ES-I3 (cell line): Measurements from ENCODE around the gene ABCA2.
"Not testable (repeated sequence)": the region's sequence is repeated elsewhere in the genome, so short reads cannot be mapped to it uniquely, and the experiment has no call there.

Source experiments
- H3K36me3 ChIP-seq: 2 replicates; pipeline ENCODE4 v1.6.1; 2013; ENCODE audit warnings: mild to moderate bottlenecking, low read length, control low read depth, moderate library complexity; ENCODE audit not compliant: insufficient read depth
- H3K4me1 ChIP-seq: 2 replicates; pipeline ENCODE4 v1.6.1; 2013; ENCODE audit warnings: mild to moderate bottlenecking, control low read depth, low read length; ENCODE audit not compliant: insufficient read depth
- H3K9ac ChIP-seq: 2 replicates; pipeline ENCODE4 v1.6.1; 2013; ENCODE audit warnings: low read depth, mild to moderate bottlenecking, low read length, moderate library complexity
- H3K9me3 ChIP-seq: 2 replicates; pipeline ENCODE4 v1.6.1; 2013; ENCODE audit warnings: mild to moderate bottlenecking, low read length, moderate library complexity; ENCODE audit not compliant: control insufficient read depth, insufficient read depth

The ABCA2 gene

DNA sequence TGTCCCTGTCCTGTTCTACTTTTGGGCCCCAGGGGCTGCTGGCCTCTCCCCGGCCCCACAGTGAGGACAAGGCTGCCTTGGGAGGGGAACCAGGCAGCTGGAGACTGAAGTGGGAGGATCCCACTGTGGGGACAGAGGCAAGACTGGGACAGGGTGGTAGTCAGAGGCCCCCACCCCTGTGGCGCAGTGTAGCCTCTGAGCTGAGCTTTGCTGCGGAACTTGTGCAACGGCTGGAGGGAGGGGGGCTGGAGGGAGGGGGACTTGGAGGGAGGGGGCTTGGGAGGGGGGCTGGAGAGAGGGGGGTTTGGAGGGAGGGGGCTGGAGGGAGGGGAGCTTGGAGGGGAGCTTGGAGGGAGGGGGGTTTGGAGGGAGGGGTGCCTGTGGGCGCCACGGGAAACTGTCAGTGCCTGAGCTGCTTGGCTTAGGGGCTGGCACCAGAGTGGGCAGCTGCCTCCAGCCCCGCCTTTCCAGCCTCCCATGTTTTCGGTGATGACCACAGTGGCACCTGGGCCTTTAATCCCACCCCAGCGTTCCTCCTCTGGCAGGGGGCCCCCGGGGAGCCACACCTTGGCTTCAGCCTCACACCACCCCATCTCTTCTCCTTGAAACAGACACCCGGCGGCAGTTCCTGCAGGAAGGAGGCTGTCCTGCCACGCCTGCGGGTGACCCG, 6.1 kb upstream of the ABCA2 start:
- no peak overlapping the region for H3K9ac ChIP-seq

DNA sequence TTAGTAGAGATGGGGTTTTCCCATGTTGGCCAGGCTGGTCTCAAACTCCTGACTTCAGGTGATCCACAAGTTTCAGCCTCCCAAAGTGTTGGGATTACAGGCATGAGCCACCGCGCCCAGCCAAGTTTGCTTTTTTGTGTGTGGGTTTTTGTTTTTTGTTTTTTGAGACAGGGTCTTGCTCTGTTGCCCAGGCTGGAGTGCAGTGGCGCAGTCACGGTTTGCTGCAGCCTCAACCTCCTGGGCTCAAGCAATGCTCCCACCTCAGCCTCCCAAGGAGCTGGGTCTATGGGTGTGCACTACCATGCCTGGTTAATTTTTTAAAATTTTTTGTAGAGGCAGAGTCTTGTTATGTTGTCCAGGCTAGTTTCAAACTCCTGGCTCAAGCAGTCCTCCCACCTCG, 5.4 kb upstream of the ABCA2 start:
- H3K9me3 ChIP-seq, H3K9ac ChIP-seq, H3K36me3 ChIP-seq, H3K4me1 ChIP-seq: not testable (repeated sequence)

More for the DNA sequence above, 6.1 kb upstream of the ABCA2 start:
- Histone ChIP-seq H3K9me3 (no peaks in the 10 kb centered on the region), H3K4me1 (no peaks in the 10 kb centered on the region), H3K36me3 (no peaks in the 10 kb centered on the region)

DNA sequence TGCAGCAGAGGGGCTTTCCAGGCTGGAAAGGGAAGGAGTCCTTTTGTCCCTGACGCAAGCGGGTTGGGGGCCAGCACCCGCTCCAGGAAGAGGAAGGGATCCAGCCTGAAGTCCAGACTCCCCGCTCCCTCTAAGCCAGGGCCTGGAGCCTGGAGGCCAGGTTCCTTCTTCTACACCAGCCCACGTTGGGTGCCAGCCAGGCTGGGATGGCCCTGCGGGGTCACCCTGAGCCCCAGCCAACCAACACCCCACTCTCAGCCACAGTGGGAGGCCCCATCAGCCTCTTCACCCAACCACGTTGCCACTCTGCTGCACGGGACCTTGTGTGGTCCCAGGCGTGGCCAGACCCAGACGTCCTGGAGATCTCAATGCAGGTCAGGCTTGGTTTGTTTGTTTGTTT, 4.8 kb upstream of the ABCA2 start:
- Histone ChIP-seq H3K36me3 (no peaks in the 10 kb centered on the region), H3K9me3 (no peaks in the 10 kb centered on the region), H3K4me1 (no peaks in the 10 kb centered on the region; the same call in 1 of the 2 replicates), H3K9ac (no peak overlapping the region)

DNA sequence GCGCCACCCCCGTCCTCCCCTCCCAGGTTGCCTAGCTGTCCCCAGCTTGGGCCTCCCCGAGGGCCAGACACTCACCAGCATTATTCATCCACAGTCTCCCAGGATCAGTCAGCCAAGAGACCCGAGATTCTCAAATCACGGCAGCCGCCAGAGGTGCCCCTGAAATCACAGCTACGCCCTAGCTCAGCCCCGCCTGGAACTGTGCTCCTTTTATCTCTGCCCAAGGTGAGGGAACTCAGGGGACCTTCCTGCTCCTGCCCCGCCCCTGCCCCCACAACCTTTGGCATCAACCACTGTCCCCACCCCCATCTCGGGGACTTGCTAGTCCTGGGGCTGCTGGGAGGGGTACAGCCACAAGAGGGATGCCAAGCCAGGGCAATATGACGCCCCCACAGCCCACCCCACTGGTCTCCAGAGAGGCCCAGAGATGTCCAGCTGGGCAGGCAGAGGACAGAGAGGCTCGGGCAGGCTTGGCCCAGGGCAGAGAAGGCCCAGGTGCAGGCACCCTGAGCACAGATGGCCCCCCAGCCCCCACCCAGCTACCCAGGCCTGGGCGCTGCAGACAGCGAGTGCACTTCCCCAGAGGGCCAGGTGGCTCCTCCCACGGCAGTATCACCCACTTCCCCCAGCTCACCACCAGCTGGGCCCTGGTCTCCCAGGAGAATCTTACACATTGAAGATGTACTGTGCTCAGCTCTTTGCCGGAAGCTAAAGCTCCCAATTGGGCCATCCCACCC, 4.0 kb upstream of the ABCA2 start, which contains the start of gene FUT7:
Gene FUT7 (minus strand): TSS at position 185 of the 737 bp plus-strand sequence. CDS start 97 bp downstream, at position 88.
- H3K9me3 ChIP-seq = no peaks in the 10 kb centered on the region
- H3K4me1 ChIP-seq = no peaks in the 10 kb centered on the region; the same call in 1 of the 2 replicates
- no peaks in the 10 kb centered on the region for H3K36me3 ChIP-seq
- no peak within 1 kb of the TSS for H3K9ac ChIP-seq

DNA sequence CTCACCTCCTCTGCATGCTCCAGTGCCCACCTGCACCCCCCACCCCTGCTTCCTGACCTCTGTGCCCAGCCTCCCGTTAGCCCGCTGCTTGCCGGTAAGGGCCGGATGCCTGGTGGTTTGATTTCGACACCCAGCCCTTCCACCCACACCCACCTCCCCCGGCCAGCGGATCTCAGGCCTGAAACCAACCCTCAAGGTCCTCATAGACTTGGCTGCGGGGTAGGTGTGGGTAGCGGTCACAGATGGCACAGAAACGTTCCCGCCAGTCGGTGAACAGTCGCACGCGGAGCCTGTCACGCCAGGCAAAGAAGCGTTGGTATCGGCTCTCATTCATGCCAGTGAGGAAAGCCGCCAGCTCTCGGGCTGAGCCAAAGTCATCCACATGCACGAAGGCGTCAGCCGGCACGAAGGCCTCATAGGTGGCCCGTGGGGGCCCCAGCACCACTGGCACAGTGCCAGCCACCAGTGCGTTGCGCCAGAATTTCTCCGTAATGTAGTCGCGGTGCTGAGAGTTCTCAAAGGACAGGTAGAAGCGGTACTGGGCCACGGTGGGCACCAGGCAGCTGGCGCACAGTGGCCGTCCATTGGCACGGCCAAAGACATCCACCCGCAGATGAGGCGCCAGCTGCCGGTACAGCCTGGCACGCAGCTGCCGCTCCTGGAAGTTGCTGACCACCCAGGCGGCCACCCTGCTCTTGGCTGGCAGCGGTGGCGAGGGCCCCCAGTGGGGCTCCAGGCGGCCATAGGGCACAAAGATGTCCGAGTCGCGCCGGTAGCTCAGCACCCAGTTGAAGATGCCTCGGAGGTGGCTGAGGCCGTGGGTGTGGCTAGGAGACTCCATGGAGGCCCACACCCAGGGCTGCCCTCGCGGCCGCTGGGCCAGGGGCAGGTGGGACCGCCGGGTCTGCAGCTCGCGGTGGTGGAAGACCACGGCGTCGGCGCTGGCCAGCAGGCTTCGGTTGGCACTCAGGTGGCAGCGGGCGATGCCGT, 2.8 kb upstream of the ABCA2 start:
- Histone ChIP-seq H3K4me1 (no peaks in the 10 kb centered on the region; the same call in 1 of the 2 replicates), H3K9ac (no peak overlapping the region), H3K9me3 (no peaks in the 10 kb centered on the region), H3K36me3 (no peaks in the 10 kb centered on the region)

DNA sequence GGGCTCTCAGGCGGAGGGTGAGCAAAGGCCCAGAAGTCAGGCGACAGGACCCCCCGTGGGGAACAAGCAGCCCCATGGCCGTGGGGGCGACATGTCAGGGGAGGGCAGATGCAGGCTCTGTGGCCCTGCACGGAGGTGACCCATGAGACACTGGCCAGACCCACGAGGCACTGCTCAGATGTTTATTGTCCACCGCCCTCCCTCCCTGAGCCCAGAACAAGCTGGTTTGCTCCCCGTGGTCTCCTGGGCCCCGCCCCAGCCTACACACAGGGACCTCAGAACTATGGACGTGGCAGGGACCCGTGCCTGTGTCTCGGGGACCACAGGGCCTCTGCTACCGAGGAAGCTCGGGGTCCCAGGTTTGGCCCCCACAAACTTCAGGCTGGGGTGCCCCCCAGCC, 2.0 kb upstream of the ABCA2 start:
- no peaks in the 10 kb centered on the region for H3K9me3 ChIP-seq
- no peak overlapping the region for H3K9ac ChIP-seq
- H3K36me3 ChIP-seq = no peaks in the 10 kb centered on the region
- no peaks in the 10 kb centered on the region; the same call in 1 of the 2 replicates for H3K4me1 ChIP-seq

DNA sequence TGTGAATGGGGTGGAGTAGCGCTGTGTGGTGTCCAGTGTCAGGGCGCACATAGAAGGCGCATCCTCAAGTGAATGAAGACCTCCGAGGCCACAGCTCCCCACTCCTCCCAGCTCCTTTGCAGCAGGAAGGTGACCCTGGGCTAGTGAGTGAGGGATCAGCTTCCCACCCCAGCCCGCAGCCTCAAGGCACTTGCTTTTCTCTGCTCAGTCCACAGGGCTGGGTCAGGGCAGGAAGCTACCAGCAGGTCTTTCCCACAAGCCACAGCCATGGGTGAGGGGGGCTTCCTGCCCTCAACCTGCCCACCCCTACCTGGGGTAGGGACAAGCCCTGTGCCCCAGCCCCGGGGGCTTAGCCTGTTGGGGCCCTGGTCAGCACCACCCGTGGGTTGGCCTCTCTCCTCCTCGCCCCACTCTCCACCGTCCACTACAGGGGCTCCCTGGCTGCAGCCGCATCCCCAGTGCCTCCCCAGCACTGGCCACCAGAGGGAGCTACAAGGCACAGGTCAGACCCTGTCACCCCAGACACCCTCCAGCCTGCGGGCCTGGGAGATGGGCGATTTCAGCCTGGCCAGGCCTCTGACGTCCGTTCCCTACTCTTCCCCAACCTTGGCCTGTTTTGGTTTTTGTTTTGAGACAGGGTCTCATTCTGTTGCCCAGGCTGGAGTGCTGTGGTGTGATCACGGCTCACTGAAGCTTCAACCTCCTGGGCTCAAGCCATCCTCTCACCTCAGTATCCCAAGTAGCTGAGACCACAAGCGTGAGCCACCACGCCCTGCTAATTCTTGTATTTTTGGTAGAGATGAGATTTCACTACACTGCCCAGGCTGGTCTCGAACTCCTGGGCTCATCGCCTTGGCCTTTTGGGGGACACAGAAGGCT, 1.3 kb upstream of the ABCA2 start:
- H3K4me1 ChIP-seq = no peaks in the 10 kb centered on the region; the same call in 1 of the 2 replicates
- H3K9me3 ChIP-seq = no peaks in the 10 kb centered on the region
- no peaks in the 10 kb centered on the region for H3K36me3 ChIP-seq
- peak overlapping the region; percentile 61; the same call in 1 of the 2 replicates for H3K9ac ChIP-seq

DNA sequence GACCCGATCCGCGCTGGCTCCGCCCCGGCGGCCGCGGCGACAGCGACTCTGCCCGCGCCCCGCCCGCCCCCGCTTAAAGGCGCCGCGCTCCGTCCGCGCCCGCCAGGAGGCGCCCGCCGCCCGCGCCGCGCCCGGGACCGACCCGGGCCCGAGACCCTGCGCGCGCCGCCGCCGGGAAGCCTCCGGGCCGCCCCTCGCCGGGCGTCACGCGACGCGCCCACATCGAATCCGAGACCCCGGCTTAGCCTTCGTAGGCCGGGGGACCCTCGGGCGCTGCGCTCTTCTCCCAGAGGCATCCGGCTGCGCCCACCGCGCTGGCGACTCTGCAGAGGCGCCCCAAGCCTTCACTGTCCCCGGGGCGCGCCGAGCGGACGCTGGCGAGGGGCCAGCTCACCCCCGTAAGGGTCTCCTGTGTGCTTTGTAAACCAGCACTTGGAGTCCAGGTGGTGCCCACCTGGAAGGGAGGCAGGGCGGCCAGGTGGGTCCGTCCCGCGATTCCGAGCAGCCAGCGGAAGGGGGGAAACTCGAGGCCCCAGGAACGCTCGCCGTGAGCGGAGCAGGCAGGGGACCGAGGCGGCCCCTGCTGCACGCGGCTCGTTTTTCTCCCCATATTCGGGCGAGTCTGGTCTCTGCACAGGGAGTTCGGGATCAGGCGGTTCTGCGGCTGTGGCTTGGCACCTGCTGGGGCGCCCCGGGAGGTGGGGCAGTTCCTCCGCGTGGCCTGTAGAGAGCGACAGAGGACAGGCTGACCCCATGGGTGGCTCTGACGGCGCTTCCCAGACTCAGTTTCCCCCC, 423 bp upstream of the ABCA2 start:
- Histone ChIP-seq H3K9ac (peak overlapping the region; percentile 61), H3K4me1 (no peaks in the 10 kb centered on the region; the same call in 1 of the 2 replicates), H3K36me3 (no peaks in the 10 kb centered on the region), H3K9me3 (no peaks in the 10 kb centered on the region)

DNA sequence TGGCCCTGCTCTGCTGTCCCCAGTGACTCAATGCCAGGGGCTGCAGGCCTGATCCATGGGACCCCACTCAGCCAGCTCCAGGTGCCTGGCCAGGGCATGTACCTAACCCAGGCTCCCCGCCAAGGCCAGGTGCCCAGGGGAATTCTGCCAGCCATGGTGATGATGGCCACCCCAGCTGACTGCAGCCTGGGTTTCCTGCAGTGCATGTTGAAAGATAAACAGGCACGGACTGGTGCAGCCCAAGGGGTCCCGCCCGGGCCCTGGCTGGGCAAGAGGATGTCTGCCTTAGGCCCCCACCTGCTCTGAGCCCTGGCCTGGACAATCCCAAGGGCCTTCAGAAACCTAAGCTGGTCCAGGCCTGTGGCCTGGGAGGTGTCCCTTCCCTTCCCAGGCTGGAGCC, 1.2 kb downstream of the ABCA2 start:
- Histone ChIP-seq H3K9ac (no peak overlapping the region), H3K4me1 (no peaks in the 10 kb centered on the region; the same call in 1 of the 2 replicates), H3K36me3 (no peaks in the 10 kb centered on the region), H3K9me3 (no peaks in the 10 kb centered on the region)

DNA sequence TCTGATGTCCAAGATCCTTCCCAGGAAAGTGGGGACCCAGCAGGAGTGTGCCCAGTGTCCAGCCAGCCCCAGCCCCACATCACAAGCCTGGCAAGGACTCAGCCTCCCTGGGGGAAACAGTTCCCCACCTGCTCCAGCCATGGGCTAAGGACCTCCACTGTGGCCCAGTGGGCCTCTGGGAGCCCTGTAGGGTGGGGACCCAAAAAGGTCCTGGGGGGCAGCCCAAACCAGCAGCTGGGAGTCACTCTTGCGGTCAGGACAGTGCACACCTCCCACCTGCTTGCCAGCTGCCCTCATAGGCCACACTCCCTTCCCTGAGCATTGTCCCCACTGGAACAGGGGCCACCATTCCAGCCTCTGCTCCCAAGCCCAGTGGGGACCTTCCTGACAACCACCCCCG, 1.7 kb downstream of the ABCA2 start:
- H3K9ac ChIP-seq = no peak overlapping the region
- no peaks in the 10 kb centered on the region for H3K36me3 ChIP-seq
- H3K9me3 ChIP-seq = no peaks in the 10 kb centered on the region
- no peaks in the 10 kb centered on the region; the same call in 1 of the 2 replicates for H3K4me1 ChIP-seq

DNA sequence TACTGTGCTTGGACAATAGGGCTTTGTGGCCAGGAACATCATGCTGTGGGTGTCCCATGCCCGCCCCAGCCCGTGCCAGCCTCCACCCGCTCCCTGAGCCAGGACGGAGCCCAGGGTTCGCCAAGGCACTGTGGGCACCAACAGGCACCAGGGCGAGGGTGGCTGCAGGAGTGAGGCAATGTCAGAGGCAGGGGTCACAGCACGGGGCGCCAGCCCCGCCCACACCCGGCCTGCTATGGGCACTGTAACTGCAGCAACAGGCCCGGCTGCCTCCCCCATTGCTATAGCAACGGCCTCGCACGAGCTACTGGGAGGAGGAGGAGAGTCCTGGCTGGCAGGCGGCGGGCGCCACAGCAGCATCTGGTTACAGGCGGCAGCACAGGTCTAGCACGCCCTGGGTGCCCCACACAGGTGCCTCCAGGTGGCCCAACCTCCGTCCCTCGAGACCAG, 2.5 kb downstream of the ABCA2 start:
- H3K36me3 ChIP-seq = no peaks in the 10 kb centered on the region
- no peak overlapping the region for H3K9ac ChIP-seq
- no peaks in the 10 kb centered on the region; the same call in 1 of the 2 replicates for H3K4me1 ChIP-seq
- H3K9me3 ChIP-seq = no peaks in the 10 kb centered on the region

DNA sequence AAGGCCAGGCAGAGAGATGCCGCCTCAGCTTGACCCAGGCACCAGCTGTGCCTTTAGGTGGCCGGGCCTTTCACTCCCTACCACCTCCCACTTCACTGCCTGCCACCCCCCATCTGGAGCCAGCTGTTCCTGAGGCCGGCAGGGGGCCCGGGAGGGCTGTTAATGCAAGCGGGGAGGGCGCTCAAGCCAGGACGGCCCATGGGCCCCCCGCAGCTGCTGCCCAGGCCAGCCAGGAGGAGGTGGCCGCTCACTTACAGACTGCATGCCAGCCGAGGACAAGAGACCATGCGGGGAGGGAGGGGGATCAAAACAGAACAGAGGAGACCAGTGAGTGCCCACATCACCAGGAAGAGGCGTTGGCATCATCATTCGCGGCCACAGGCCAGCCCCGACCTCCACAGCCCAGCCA, 4.5 kb downstream of the ABCA2 start:
- Histone ChIP-seq H3K4me1 (no peaks in the 10 kb centered on the region), H3K36me3 (no peaks in the 10 kb centered on the region), H3K9me3 (no peaks in the 10 kb centered on the region), H3K9ac (no peak overlapping the region)

DNA sequence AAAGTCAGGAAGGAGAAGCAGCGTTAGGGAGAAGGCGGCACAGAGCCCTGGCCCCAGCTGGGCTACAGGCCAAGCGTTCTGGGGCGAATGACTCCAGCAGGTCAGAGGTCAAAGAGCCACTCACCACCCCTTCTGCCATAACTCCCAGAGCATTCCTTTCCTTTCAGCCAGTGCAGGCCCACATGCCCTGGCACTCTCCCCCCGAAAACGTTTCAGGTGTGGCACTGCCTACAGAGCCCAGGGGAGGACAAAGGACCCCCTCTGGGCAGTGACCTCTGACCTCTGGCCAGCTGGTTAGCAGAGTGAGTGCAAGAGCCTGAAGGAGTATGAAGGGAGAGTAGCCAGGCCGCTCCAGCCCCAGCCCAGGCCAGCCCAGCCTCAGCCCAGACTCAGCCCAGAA, 4.9 kb downstream of the ABCA2 start:
- Histone ChIP-seq H3K4me1 (no peaks in the 10 kb centered on the region), H3K36me3 (no peaks in the 10 kb centered on the region), H3K9ac (no peak overlapping the region), H3K9me3 (no peaks in the 10 kb centered on the region)
